ENCODE results near the gene THPO. TPM values are rescaled to one million over a fixed set of nuclear protein-coding genes. Genes with fewer than 3 reads are reported as not detected.

The THPO gene
- total RNA-seq, 1 donor from 2014 or later: not detected

DNA sequence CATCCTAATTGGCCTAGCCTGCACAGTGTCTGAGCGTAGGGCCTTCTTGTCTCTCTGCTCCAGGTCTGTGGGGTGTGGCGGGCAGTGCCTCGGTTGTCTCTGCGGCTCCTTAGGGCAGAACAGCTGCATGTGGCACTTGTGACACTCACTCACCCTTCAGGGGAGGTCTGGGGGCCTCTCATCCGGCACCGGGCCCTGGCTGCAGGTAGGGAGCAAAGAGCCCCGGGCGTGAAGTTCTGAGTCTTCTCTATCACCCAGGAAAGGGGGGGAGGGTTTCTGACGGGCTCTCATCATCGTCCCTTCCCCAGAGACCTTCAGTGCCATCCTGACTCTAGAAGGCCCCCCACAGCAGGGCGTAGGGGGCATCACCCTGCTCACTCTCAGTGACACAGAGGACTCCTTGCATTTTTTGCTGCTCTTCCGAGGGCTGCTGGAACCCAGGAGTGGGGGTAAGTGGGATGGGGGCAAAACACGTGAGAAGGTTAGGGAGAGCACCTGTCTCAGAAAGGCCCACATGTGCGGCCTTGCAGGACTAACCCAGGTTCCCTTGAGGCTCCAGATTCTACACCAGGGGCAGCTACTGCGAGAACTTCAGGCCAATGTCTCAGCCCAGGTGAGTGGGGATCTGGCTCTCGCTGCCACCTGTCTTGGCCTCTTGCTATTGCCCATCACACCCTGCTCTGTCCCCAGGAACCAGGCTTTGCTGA lies 4.5 kb upstream of the THPO start:
- no peak for DNase-seq
- intact Hi-C loops (cut with micrococcal nuclease): no loop called here
- peaks cover 56% of the 10 kb centered on the region for H3K27me3 Mint-ChIP-seq
- H3K9me3 Mint-ChIP-seq: no peaks in the 10 kb centered on the region
- POLR2A ChIA-PET: no interaction called here
- H3K36me3 Mint-ChIP-seq (ENCODE audit: low read depth): no peaks in the 10 kb centered on the region
- no peak overlapping the region for H3K27ac Mint-ChIP-seq
- TF ChIP-seq, protein P1, sequence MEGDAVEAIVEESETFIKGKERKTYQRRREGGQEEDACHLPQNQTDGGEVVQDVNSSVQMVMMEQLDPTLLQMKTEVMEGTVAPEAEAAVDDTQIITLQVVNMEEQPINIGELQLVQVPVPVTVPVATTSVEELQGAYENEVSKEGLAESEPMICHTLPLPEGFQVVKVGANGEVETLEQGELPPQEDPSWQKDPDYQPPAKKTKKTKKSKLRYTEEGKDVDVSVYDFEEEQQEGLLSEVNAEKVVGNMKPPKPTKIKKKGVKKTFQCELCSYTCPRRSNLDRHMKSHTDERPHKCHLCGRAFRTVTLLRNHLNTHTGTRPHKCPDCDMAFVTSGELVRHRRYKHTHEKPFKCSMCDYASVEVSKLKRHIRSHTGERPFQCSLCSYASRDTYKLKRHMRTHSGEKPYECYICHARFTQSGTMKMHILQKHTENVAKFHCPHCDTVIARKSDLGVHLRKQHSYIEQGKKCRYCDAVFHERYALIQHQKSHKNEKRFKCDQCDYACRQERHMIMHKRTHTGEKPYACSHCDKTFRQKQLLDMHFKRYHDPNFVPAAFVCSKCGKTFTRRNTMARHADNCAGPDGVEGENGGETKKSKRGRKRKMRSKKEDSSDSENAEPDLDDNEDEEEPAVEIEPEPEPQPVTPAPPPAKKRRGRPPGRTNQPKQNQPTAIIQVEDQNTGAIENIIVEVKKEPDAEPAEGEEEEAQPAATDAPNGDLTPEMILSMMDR (IDR thresholded peaks at IDR 0.05): no peak
- peaks cover 17% of the 10 kb centered on the region for H3K4me1 Mint-ChIP-seq
- ATAC-seq (ENCODE audit: low read depth): no peak
- no peak overlapping the region for H3K4me3 Mint-ChIP-seq
- CTCF ChIA-PET: no interaction called here

DNA sequence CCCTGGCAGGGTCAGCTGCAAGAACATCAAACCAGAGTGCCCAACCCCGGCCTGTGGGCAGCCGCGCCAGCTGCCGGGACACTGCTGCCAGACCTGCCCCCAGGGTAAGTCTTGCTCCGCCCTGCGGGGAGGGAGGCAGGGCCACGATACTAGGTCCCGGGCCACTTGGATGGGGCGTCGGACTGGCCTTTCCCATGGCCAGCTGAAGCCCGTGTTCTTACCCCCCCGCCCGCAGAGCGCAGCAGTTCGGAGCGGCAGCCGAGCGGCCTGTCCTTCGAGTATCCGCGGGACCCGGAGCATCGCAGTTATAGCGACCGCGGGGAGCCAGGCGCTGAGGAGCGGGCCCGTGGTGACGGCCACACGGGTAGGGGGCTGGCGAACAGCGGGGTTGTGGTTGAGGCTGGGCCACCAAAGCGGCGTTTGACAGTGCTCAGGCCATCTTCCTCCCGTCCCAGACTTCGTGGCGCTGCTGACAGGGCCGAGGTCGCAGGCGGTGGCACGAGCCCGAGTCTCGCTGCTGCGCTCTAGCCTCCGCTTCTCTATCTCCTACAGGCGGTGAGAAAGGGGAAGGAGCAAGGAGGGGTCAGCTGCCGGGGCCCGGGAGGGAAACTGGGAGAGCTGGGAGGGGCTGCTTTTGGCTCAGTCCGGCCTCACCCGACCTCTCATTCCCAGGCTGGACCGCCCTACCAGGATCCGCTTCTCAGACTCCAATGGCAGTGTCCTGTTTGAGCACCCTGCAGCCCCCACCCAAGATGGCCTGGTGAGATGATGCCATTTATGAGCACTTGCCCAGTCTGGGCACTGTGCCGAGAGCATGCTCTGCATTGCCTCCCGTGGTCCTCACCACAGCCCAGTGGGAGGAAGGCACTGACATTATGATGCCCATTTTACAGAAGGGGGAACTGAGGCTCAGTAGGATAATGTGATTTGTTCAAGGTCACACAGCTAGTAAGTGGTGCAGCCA lies 3.5 kb upstream of the THPO start:
- Mint-ChIP-seq H3K27me3 (peaks cover 59% of the 10 kb centered on the region), H3K27ac (no peak overlapping the region), H3K4me1 (peaks cover 17% of the 10 kb centered on the region), H3K9me3 (no peaks in the 10 kb centered on the region), H3K36me3 (ENCODE audit: low read depth) (no peaks in the 10 kb centered on the region), H3K4me3 (peak overlapping the region; percentile 66)
- TF ChIP-seq, protein P1 (IDR thresholded peaks at IDR 0.05): no peak
- ATAC-seq (ENCODE audit: low read depth) (peak; percentile 34), DNase-seq (no peak)
- intact Hi-C loops (cut with micrococcal nuclease): no loop called here
- POLR2A ChIA-PET: no interaction called here
- CTCF ChIA-PET: interaction anchor here (1.2 kb wide), 1 partner anchor 10 kb away, joined by 4 read pairs; no protein-coding TSS in a partner anchor

DNA sequence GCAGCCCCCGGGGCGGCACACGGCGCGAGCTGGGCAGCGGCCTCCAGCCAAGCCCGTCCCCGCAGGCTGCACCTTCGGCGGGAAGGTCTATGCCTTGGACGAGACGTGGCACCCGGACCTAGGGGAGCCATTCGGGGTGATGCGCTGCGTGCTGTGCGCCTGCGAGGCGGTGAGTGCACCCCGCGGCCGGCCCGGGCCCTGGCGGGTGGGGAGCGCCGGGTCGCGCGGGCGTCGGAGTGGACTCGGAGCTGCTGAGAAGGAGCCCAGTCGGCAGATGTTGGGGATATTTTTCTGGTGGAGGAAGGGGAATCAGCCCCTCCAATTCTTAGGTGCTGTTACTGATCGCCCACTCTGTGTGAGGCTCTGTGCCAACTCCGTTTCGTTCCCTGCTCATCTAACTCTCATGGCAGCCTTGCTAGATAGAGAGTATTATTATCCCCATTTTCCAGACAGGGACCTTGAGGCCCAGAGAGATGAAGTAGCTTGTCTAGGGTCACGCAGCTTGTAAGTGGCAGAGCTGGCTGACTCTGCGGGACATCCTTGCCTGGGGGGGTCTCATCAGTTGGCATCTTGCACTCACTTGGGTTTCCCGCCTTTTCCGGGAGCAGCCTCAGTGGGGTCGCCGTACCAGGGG lies 2.7 kb upstream of the THPO start:
- ChIA-PET CTCF (interaction anchor here (1.2 kb wide), 1 partner anchor 9 kb away, joined by 4 read pairs; no protein-coding TSS in a partner anchor), POLR2A (interaction anchor here (0.6 kb wide), 1 partner anchor 30 kb away, joined by 3 read pairs; no protein-coding TSS in a partner anchor)
- peak; percentile 30 for ATAC-seq (ENCODE audit: low read depth)
- H3K36me3 Mint-ChIP-seq (ENCODE audit: low read depth): no peaks in the 10 kb centered on the region
- peaks cover 62% of the 10 kb centered on the region for H3K27me3 Mint-ChIP-seq
- H3K4me1 Mint-ChIP-seq: peaks cover 17% of the 10 kb centered on the region
- H3K9me3 Mint-ChIP-seq: no peaks in the 10 kb centered on the region
- TF ChIP-seq, protein P1 (IDR thresholded peaks at IDR 0.05): no peak
- intact Hi-C loops (cut with micrococcal nuclease): no loop called here
- H3K4me3 Mint-ChIP-seq: peak overlapping the region; percentile 66
- no peak for DNase-seq
- H3K27ac Mint-ChIP-seq: no peak overlapping the region

DNA sequence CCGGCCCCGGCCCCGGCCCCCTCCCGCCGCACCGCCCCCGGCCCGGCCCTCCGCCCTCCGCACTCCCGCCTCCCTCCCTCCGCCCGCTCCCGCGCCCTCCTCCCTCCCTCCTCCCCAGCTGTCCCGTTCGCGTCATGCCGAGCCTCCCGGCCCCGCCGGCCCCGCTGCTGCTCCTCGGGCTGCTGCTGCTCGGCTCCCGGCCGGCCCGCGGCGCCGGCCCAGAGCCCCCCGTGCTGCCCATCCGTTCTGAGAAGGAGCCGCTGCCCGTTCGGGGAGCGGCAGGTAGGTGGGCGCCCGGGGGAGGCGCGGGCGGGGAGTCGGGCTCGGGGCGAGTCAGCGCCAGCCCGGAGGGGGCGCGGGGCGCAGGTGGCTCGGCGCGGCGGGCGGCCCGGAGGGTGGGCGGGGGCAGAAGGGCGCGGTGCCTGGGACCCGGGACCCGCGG lies 2.2 kb upstream of the THPO start:
- ATAC-seq (ENCODE audit: low read depth): peak; percentile 35
- no peak overlapping the region for H3K27ac Mint-ChIP-seq
- ChIA-PET POLR2A (interaction anchor here (0.6 kb wide), 1 partner anchor 29 kb away, joined by 3 read pairs; no protein-coding TSS in a partner anchor), CTCF (no interaction called here)
- peaks cover 65% of the 10 kb centered on the region for H3K27me3 Mint-ChIP-seq
- peaks cover 17% of the 10 kb centered on the region for H3K4me1 Mint-ChIP-seq
- peak; percentile 25 for DNase-seq
- no peaks in the 10 kb centered on the region for H3K9me3 Mint-ChIP-seq
- TF ChIP-seq, protein P1 (IDR thresholded peaks at IDR 0.05): no peak
- no peaks in the 10 kb centered on the region for H3K36me3 Mint-ChIP-seq (ENCODE audit: low read depth)
- H3K4me3 Mint-ChIP-seq: no peak overlapping the region
- intact Hi-C loops (cut with micrococcal nuclease): no loop called here
